Measurements from ENCODE around the gene DCAF12. TPM values are rescaled to one million over a fixed set of nuclear protein-coding genes. Genes with fewer than 3 reads are reported as not detected.

Gene DCAF12
- total RNA-seq, 1 experiment from 2014 or later = 40.2 TPM

DNA sequence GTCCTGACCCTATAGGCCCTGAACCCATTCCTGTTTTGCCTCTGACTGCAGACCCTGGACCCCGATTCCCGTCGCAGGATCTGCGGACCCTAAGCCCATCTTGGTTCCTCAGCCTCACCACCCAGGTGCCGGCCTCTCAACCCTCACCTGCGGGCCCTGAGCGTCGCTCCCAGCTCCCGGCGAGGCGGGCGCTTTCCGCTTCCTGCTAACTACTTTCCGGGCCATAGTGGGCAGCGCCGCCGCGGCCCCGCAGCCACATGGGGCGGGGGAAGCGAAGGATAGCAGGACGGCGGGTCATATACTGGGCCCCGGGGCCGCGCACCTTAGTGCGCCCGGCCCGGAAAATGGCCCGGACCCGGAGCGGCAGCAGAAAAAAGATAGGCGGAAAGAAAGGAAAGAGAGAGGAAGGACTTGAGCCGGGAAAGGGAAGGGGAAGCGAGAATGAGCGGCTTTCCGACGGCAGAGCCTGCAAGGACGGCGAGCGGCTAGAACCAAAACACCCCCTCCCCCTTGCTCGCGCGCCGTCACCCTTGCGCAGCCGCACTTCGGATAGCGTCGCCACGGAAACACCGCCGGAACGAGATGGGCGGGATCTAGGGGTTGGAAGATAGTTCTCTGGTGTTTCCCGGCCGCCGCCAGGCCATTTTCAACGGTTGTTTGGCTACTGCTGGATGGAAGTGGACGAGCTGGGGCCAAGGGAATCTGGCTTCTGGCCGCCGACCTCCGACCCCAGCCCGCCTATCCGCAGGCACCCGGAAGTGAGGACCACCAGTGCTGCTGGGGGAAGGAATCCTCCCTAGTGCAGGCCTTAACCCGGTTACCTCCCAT, at the start of gene DCAF12 (continued):
- TF ChIP-seq, protein P1, sequence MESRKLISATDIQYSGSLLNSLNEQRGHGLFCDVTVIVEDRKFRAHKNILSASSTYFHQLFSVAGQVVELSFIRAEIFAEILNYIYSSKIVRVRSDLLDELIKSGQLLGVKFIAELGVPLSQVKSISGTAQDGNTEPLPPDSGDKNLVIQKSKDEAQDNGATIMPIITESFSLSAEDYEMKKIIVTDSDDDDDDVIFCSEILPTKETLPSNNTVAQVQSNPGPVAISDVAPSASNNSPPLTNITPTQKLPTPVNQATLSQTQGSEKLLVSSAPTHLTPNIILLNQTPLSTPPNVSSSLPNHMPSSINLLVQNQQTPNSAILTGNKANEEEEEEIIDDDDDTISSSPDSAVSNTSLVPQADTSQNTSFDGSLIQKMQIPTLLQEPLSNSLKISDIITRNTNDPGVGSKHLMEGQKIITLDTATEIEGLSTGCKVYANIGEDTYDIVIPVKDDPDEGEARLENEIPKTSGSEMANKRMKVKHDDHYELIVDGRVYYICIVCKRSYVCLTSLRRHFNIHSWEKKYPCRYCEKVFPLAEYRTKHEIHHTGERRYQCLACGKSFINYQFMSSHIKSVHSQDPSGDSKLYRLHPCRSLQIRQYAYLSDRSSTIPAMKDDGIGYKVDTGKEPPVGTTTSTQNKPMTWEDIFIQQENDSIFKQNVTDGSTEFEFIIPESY (IDR thresholded peaks at IDR 0.05; ENCODE audit: extremely low read depth, insufficient replicate concordance, low read length) = no peak
- no peak for TF ChIP-seq JUND (IDR thresholded peaks at IDR 0.05)
- TF ChIP-seq TCF7L2 (IDR thresholded peaks at IDR 0.05; ENCODE audit: borderline replicate concordance, extremely low read depth, insufficient read depth, insufficient read length) = no peak

DNA sequence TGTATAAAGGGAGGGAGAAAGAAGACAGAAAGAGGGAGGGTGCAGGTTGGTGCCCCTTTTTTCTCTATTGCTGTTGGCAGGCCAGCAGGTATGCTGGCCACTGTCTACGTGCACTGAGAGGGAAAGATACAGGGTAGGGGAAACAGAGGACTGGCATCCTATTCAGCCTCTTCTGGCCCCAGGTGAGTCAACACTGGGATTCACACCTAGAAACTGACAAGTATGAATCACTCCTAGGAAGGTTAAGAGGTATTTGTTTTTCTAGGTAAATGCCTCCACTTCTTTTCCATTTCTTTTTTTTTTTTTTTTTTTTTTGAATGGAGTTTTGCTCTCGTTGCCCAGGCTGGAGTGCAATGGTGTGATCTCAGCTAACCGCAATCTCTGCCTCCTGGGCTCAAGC, 49.6 kb upstream of the DCAF12 start:
- intact Hi-C loops (cut with micrococcal nuclease) = loop anchor here (5.0 kb wide), 1 partner anchor 201 kb away; the partner anchor contains the start of gene MYORG
- TF ChIP-seq SIN3A (IDR thresholded peaks at IDR 0.05; ENCODE audit: low read depth) = no peak
- no peak for TF ChIP-seq POLR2AphosphoS5 (IDR thresholded peaks at IDR 0.05; ENCODE audit: low read depth, low read length)
- no peak for TF ChIP-seq RAD21 (IDR thresholded peaks at IDR 0.05; ENCODE audit: low read depth)
- TF ChIP-seq SP1 (IDR thresholded peaks at IDR 0.05; ENCODE audit: low read depth) = peak; percentile 21; the same call in 1 of the 2 replicates
- TF ChIP-seq, protein P1 (IDR thresholded peaks at IDR 0.05; ENCODE audit: extremely low read depth, insufficient replicate concordance, low read length) = no peak
- no peak for TF ChIP-seq YY1 (IDR thresholded peaks at IDR 0.05; ENCODE audit: extremely low read depth, insufficient replicate concordance, low read depth, low read length)
- TF ChIP-seq JUND (IDR thresholded peaks at IDR 0.05) = peak; percentile 43; the same call in 1 of the 2 replicates
- no peak for TF ChIP-seq CBX3 (IDR thresholded peaks at IDR 0.05; ENCODE audit: low read depth)
- peak; percentile 60; the same call in 1 of the 2 replicates for TF ChIP-seq FOSL1 (IDR thresholded peaks at IDR 0.05; ENCODE audit: low read depth)
- no peak for TF ChIP-seq EZH2 (IDR thresholded peaks at IDR 0.05)
- TF ChIP-seq EZH2phosphoT487 (IDR thresholded peaks at IDR 0.05; ENCODE audit: borderline replicate concordance) = no peak
- no peak for TF ChIP-seq ZFX (IDR thresholded peaks at IDR 0.05)
- ATAC-seq = no peak
- ChIA-PET POLR2A (no interaction called here), CTCF (no interaction called here), RAD21 (ENCODE audit: low non-redundant PET in 1 of 2, low total read pairs in 2 of 2, uncharacterized antibody in 2 of 2, unreplicated experiment in 2 of 2) (no interaction called here)
- H3K9ac ChIP-seq (ENCODE audit: low read length) = no peak overlapping the region
- no peak for DNase-seq (ENCODE audit: low read depth, low spot score)
- H3K27ac ChIP-seq (ENCODE audit: low read depth, low read length) = no peak overlapping the region
- H3K79me2 ChIP-seq (ENCODE audit: insufficient read depth, low read length) = peaks cover 28% of the 10 kb centered on the region
- H3K4me1 ChIP-seq (ENCODE audit: control insufficient read depth in 1 of 2, insufficient read depth in 2 of 2, low read length in 2 of 2) = peaks cover 11 to 36% of the 10 kb centered on the region in 2 experiments
- no peak overlapping the region for H3K4me3 ChIP-seq (replicated peaks in 1 of 2; ENCODE audit: low read depth in 1 of 2, low read length in 2 of 2)
- peak overlapping the region; percentile 27 for H3K4me2 ChIP-seq (ENCODE audit: low read length)
- no peaks in the 10 kb centered on the region for H3K36me3 ChIP-seq (ENCODE audit: control insufficient read depth in 1 of 2, insufficient read depth in 2 of 2, low read length in 2 of 2)
- no peaks in the 10 kb centered on the region for H4K20me1 ChIP-seq (ENCODE audit: insufficient read depth)
- BruUV-seq (replicated peaks) = no TSS peak
- H3K27me3 ChIP-seq (ENCODE audit: insufficient read depth, low read length) = no peaks in the 10 kb centered on the region
- no peaks in the 10 kb centered on the region for H3K9me3 ChIP-seq (ENCODE audit: control insufficient read depth in 1 of 2, insufficient read depth in 1 of 2, low read depth in 1 of 2, low read length in 2 of 2)
- no peaks in the 10 kb centered on the region for H3K9me2 ChIP-seq (ENCODE audit: insufficient read depth)
- H2AFZ ChIP-seq (ENCODE audit: low read depth, low read length, poor library complexity, severe bottlenecking) = no peak overlapping the region
